ENCODE results near the gene MYBBP1A.

Gene MYBBP1A

DNA sequence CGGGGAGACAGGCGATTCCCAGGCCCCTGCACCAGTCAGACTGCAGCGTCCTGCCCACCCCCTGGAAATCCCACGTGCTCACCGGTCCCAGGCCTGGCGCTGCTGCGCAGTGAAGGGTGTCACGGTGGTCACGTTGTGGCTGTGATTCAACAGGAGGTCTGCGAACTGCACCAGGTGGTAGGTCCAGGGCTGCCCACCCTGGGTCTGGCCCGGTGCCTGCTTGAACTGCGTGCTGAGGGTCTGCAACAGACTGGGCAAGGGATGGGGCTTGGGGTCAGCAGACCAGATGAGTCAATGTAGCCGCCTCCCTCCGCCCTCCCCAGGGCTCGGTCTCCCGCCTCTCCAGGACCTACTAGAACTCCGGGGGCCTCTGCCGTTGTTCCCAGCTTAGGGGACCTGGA is 7.1 kb downstream of the MYBBP1A start:
- peaks cover 26% of the 10 kb centered on the region for H3K36me3 ChIP-seq (replicated peaks; ENCODE audit: low read depth, low read length)
- peaks cover 15% of the 10 kb centered on the region for H3K79me2 ChIP-seq (ENCODE audit: low read length)
- H3K27ac ChIP-seq (ENCODE audit: low read length) = no peak overlapping the region
- no peak overlapping the region for H2AFZ ChIP-seq (ENCODE audit: low read depth, low read length)
- H3K4me2 ChIP-seq (ENCODE audit: low read length) = no peak overlapping the region
- TF ChIP-seq, protein P1, sequence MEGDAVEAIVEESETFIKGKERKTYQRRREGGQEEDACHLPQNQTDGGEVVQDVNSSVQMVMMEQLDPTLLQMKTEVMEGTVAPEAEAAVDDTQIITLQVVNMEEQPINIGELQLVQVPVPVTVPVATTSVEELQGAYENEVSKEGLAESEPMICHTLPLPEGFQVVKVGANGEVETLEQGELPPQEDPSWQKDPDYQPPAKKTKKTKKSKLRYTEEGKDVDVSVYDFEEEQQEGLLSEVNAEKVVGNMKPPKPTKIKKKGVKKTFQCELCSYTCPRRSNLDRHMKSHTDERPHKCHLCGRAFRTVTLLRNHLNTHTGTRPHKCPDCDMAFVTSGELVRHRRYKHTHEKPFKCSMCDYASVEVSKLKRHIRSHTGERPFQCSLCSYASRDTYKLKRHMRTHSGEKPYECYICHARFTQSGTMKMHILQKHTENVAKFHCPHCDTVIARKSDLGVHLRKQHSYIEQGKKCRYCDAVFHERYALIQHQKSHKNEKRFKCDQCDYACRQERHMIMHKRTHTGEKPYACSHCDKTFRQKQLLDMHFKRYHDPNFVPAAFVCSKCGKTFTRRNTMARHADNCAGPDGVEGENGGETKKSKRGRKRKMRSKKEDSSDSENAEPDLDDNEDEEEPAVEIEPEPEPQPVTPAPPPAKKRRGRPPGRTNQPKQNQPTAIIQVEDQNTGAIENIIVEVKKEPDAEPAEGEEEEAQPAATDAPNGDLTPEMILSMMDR (IDR thresholded peaks at IDR 0.05; ENCODE audit: low read depth, low read length) = no peak
- no peak for TF ChIP-seq EZH2phosphoT487 (IDR thresholded peaks at IDR 0.05; ENCODE audit: low read depth)
- H4K20me1 ChIP-seq (ENCODE audit: insufficient read depth, low read length) = no peaks in the 10 kb centered on the region
- H3K4me1 ChIP-seq (ENCODE audit: low read length) = no peaks in the 10 kb centered on the region
- H3K9me3 ChIP-seq (ENCODE audit: insufficient read depth, low read length) = no peaks in the 10 kb centered on the region
- H3K9ac ChIP-seq (ENCODE audit: low read length) = no peak overlapping the region
- no peak overlapping the region for H3K4me3 ChIP-seq (ENCODE audit: low read length)
- H3K27me3 ChIP-seq (ENCODE audit: low read depth, low read length) = no peaks in the 10 kb centered on the region

DNA sequence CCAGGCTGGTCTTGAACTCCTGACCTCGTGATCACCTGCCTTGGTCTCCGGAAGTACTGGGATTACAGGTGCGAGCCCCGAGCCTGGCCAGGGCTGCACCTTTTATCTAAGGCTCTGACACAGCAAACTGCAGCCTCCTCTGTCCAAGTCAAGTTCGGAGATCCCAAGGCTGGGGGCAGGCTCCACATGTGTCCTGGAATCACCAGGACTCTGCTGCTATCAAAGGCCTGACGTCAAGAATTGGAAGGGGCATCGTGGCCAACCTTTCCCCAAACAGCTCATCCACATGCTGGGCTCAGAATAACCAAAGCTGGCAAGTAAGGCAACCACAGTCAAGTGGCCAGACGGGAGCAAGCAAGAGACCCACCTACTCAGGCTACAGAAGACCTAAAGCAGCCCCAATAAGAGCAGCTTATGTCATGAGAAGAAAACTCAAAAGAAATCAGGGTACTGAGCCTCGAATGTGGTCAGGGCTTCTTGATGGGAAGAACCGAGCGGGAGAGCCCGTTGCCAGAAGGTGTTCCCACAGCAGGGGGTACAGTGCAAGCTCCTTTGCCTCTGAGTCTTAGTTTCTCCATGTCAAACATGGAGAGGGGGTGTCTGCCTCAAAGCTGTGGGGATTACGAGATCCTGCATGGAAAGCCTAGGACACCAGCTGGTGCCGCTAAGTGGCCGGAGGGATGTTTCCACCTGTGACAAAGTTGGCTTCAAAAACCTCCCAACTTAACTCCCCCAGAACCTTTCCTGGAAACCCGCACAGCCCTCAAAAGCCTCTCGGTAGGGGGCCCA is 7.9 kb downstream of the MYBBP1A start:
- no peak overlapping the region for H3K4me3 ChIP-seq (ENCODE audit: low read length)
- H3K27ac ChIP-seq (ENCODE audit: low read length) = no peak overlapping the region
- TF ChIP-seq, protein P1 (IDR thresholded peaks at IDR 0.05; ENCODE audit: low read depth, low read length) = no peak
- no peak for TF ChIP-seq EZH2phosphoT487 (IDR thresholded peaks at IDR 0.05; ENCODE audit: low read depth)
- H4K20me1 ChIP-seq (ENCODE audit: insufficient read depth, low read length) = no peaks in the 10 kb centered on the region
- H3K36me3 ChIP-seq (replicated peaks; ENCODE audit: low read depth, low read length) = peaks cover 24% of the 10 kb centered on the region
- no peaks in the 10 kb centered on the region for H3K4me1 ChIP-seq (ENCODE audit: low read length)
- no peaks in the 10 kb centered on the region for H3K27me3 ChIP-seq (ENCODE audit: low read depth, low read length)
- H3K9ac ChIP-seq (ENCODE audit: low read length) = no peak overlapping the region
- no peak overlapping the region for H2AFZ ChIP-seq (ENCODE audit: low read depth, low read length)
- no peaks in the 10 kb centered on the region for H3K9me3 ChIP-seq (ENCODE audit: insufficient read depth, low read length)
- H3K79me2 ChIP-seq (ENCODE audit: low read length) = peaks cover 10% of the 10 kb centered on the region
- no peak overlapping the region for H3K4me2 ChIP-seq (ENCODE audit: low read length)

DNA sequence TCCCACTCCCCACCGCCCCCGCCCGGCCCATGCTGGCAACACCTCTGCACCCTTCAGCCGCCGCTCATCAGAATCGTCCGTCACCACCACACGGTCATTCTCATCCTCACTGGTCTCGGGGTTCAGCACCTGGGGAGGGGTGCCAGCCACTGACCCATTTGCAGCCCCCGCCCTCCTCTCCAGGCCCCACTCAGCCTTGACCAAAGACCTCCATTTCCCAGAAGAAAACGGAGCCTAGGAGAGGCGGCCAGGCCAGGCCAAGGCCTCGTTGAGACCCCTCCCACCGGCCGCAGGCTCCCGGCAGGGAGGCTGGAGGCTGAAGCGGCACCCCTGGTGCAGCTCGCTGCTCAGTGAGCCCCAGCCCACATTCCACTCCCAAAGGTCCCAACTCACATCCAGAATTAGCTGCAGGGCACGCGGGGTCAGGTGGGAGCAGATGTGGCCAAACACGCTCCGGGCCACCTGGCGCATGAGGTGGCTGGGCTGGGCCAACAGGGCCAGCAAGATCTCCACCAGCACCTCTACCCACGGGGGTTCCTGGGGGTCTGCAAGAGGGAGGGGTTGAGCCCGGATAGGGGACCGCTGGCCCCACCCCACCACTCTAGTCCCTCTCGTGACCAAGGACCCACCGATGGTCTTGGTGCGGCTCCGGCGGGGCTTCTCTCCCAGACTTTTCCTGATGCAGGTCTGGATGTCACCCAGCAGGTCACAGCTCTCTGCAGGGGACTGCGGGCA is 9.8 kb downstream of the MYBBP1A start:
- Histone ChIP-seq H3K4me1 (ENCODE audit: low read length) (no peaks in the 10 kb centered on the region), H3K9ac (ENCODE audit: low read length) (no peak overlapping the region), H4K20me1 (ENCODE audit: insufficient read depth, low read length) (no peaks in the 10 kb centered on the region), H3K9me3 (ENCODE audit: insufficient read depth, low read length) (no peaks in the 10 kb centered on the region), H3K4me2 (ENCODE audit: low read length) (no peak overlapping the region), H3K36me3 (replicated peaks; ENCODE audit: low read depth, low read length) (peaks cover 9% of the 10 kb centered on the region), H3K79me2 (ENCODE audit: low read length) (no peaks in the 10 kb centered on the region), H3K4me3 (ENCODE audit: low read length) (no peak overlapping the region), H3K27me3 (ENCODE audit: low read depth, low read length) (no peaks in the 10 kb centered on the region), H3K27ac (ENCODE audit: low read length) (no peak overlapping the region), H2AFZ (ENCODE audit: low read depth, low read length) (no peak overlapping the region)
- no peak for TF ChIP-seq EZH2phosphoT487 (IDR thresholded peaks at IDR 0.05; ENCODE audit: low read depth)
- TF ChIP-seq, protein P1 (IDR thresholded peaks at IDR 0.05; ENCODE audit: low read depth, low read length) = no peak

DNA sequence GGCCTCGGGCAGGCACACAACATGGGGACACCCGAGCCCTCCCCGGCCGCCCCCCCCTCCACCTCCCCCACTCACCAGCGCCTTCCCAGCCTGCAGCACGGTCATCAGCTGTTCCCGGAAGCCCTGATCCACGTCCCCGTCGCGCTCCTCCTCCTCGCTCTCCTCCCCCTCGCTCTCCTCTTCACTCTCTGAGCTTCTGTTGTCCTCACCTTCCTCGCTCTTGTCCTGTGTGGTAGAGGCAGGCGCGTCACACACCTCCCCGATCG is 10.3 kb downstream of the MYBBP1A start:
- Histone ChIP-seq H3K36me3 (replicated peaks; ENCODE audit: low read depth, low read length) (peaks cover 4% of the 10 kb centered on the region), H4K20me1 (ENCODE audit: insufficient read depth, low read length) (no peaks in the 10 kb centered on the region), H3K9ac (ENCODE audit: low read length) (no peak overlapping the region), H3K4me2 (ENCODE audit: low read length) (no peak overlapping the region), H3K9me3 (ENCODE audit: insufficient read depth, low read length) (no peaks in the 10 kb centered on the region), H2AFZ (ENCODE audit: low read depth, low read length) (no peak overlapping the region), H3K4me3 (ENCODE audit: low read length) (no peak overlapping the region), H3K79me2 (ENCODE audit: low read length) (no peaks in the 10 kb centered on the region), H3K4me1 (ENCODE audit: low read length) (no peaks in the 10 kb centered on the region), H3K27me3 (ENCODE audit: low read depth, low read length) (no peaks in the 10 kb centered on the region), H3K27ac (ENCODE audit: low read length) (no peak overlapping the region)
- no peak for TF ChIP-seq EZH2phosphoT487 (IDR thresholded peaks at IDR 0.05; ENCODE audit: low read depth)
- TF ChIP-seq, protein P1 (IDR thresholded peaks at IDR 0.05; ENCODE audit: low read depth, low read length) = no peak
